Mammary epithelial cell (primary cell): ENCODE measurements around the gene MEIOSIN.
"Not testable (repeated sequence)": the region's sequence is repeated elsewhere in the genome, so short reads cannot be mapped to it uniquely, and the experiment has no call there.

Experiments
- CTCF ChIP-seq, 2 donors: IDR thresholded peaks in 1 of 2; conservative IDR thresholded peaks in 1 of 2; 2 replicates each; pipeline ENCODE4 v1.5.1; 2011 to 2012; ENCODE audit warnings: inconsistent platforms in 2 of 2, low read length in 2 of 2, mild to moderate bottlenecking in 2 of 2, control low read depth in 1 of 2, low read depth in 1 of 2; ENCODE audit not compliant: insufficient read depth in 1 of 2; ENCODE audit errors: extremely low read depth in 1 of 2
- EZH2 ChIP-seq: IDR thresholded peaks from 2 replicates; pipeline ENCODE4 v1.6.1; 2012; ENCODE audit warnings: low read length, inconsistent platforms, borderline replicate concordance

GRCh38 chr19:45685045-45685444 lies 48.2 kb upstream of the MEIOSIN start:
- not testable (repeated sequence) for TF ChIP-seq CTCF (conservative IDR thresholded peaks at IDR 0.05 in 1 of 2, IDR thresholded peaks at IDR 0.05 in 1 of 2; ENCODE audit: extremely low read depth in 1 of 2, insufficient read depth in 1 of 2, low read depth in 1 of 2, low read length in 2 of 2); EZH2
